ENCODE results near the gene CSPG4.
"Not testable (repeated sequence)": the region's sequence is repeated elsewhere in the genome, so short reads cannot be mapped to it uniquely, and the experiment has no call there.

The CSPG4 gene

GRCh38 chr15:75725006-75725718 is 12.5 kb upstream of the CSPG4 start:
- DNase-seq = no peak

- DNase-seq = no peak
Measured at GRCh38 chr15:75723847-75724660, 11.4 kb upstream of the CSPG4 start.

GRCh38 chr15:75723171-75723846 is 10.7 kb upstream of the CSPG4 start:
- DNase-seq = no peak

GRCh38 chr15:75721923-75722870 is 9.5 kb upstream of the CSPG4 start:
- no peak for DNase-seq

GRCh38 chr15:75721480-75721922 is 8.9 kb upstream of the CSPG4 start:
- no peak for DNase-seq

GRCh38 chr15:75720787-75721479 is 8.3 kb upstream of the CSPG4 start:
- DNase-seq = no peak

GRCh38 chr15:75720297-75720696 is 7.6 kb upstream of the CSPG4 start:
- no peak for DNase-seq

GRCh38 chr15:75718328-75718727 is 5.7 kb upstream of the CSPG4 start:
- DNase-seq = no peak

GRCh38 chr15:75717001-75717400 is 4.4 kb upstream of the CSPG4 start:
- not testable (repeated sequence) for DNase-seq

- not testable (repeated sequence) for DNase-seq
Measured at GRCh38 chr15:75716249-75716950, 3.8 kb upstream of the CSPG4 start.

- not testable (repeated sequence) for DNase-seq
Measured at GRCh38 chr15:75715312-75715832, 2.7 kb upstream of the CSPG4 start.

- DNase-seq = no peak
Measured at GRCh38 chr15:75714195-75714594, 1.5 kb upstream of the CSPG4 start.

GRCh38 chr15:75713338-75713895 is 769 bp upstream of the CSPG4 start:
- no peak for DNase-seq

- DNase-seq = not testable (repeated sequence)
Measured at GRCh38 chr15:75711495-75711894, 1.2 kb downstream of the CSPG4 start.

GRCh38 chr15:75710874-75711273 is 1.8 kb downstream of the CSPG4 start:
- DNase-seq = not testable (repeated sequence)

- DNase-seq = not testable (repeated sequence)
Measured at GRCh38 chr15:75709458-75709857, 3.2 kb downstream of the CSPG4 start.

- DNase-seq = no peak
Measured at GRCh38 chr15:75706682-75706954, 6.0 kb downstream of the CSPG4 start.

GRCh38 chr15:75705854-75706681 is 6.6 kb downstream of the CSPG4 start:
- no peak for DNase-seq

- DNase-seq = not testable (repeated sequence)
Measured at GRCh38 chr15:75705375-75705774, 7.3 kb downstream of the CSPG4 start.

GRCh38 chr15:75704618-75705017 is 8.0 kb downstream of the CSPG4 start:
- DNase-seq = no peak

All from activated CD4-positive, CD25-positive, alpha-beta regulatory T cell (primary cell).